GM12878 (cell line): ENCODE data around the gene EIF4ENIF1. TPM values are rescaled to one million over a fixed set of nuclear protein-coding genes. Genes with fewer than 3 reads are reported as not detected.

Experiments used
- ATAC-seq: fragments of 200-7000 bp; cut with Tn5 transposase; 3 replicates; pipeline ENCODE4 v1.9.1; 2020; ENCODE audit warnings: mild to moderate bottlenecking, moderate library complexity
- BruUV-seq: library from RNA; stranded (reverse); fragments of 400-500 nt; replicated peaks from 2 replicates; lab custom pipeline; 2021; lab: Mats Ljungman, UMichigan
- CTCF ChIA-PET: fragments of 300-600 bp; sonication (Branson Sonifier 250); formaldehyde crosslinking; extraction: SDS; loops from one replicate; lab custom pipeline; 2021; ENCODE audit warnings: inconsistent platforms; lab: Yijun Ruan, JAX
- POLR2A ChIA-PET: fragments of 350-600 bp; formaldehyde crosslinking; extraction: SDS; loops from one replicate; lab custom pipeline; 2021; ENCODE audit warnings: inconsistent platforms; lab: Charles Lee
- RAD21 ChIA-PET: fragments of 300-600 bp; sonication (Branson Sonifier 250); formaldehyde crosslinking; loops from one replicate; lab custom pipeline; 2023; ENCODE audit warnings: antibody characterized with exemption; ENCODE audit not compliant: unreplicated experiment; lab: Charles Lee
- SMC1A ChIA-PET: fragments of 300-600 bp; sonication (Branson Sonifier 250); formaldehyde crosslinking; loops from one replicate; lab custom pipeline; 2023; ENCODE audit not compliant: unreplicated experiment, uncharacterized antibody; lab: Charles Lee
- DNase-seq: peaks from one replicate; pipeline ENCODE4 v3.0.0-alpha.2; 2011; ENCODE audit warnings: low read depth, low spot score
- FAIRE-seq: peaks from 3 replicates; lab custom pipeline; 2011; peaks lifted over from hg19 to GRCh38; lab: Jason Lieb, UNC
- H2AFZ ChIP-seq: 2 replicates; pipeline ENCODE4 v1.6.0; 2011; ENCODE audit warnings: low read depth, low read length, control low read depth; ENCODE audit not compliant: control insufficient read depth
- H3K27ac ChIP-seq: 2 replicates; pipeline ENCODE4 v1.5.1; 2011; ENCODE audit warnings: control low read depth; ENCODE audit not compliant: control insufficient read depth, insufficient read depth
- H3K27me3 ChIP-seq, 2 experiments: replicated peaks in 1 of 2; 2 replicates each; pipeline versions ENCODE4 v1.6.0 to v1.6.1; 2011; ENCODE audit warnings: low read length in 1 of 2; ENCODE audit not compliant: control insufficient read depth in 2 of 2, insufficient read depth in 2 of 2
- H3K36me3 ChIP-seq, 2 experiments: 2 replicates each; pipeline ENCODE4 v1.5.1; 2011; ENCODE audit warnings: low read length in 1 of 2; ENCODE audit not compliant: control insufficient read depth in 2 of 2, insufficient read depth in 2 of 2
- H3K4me1 ChIP-seq: 2 replicates; pipeline ENCODE4 v1.6.1; 2011; ENCODE audit warnings: mild to moderate bottlenecking, low read length, moderate library complexity, mixed read lengths; ENCODE audit not compliant: control insufficient read depth, insufficient read depth
- H3K4me2 ChIP-seq: 2 replicates; pipeline ENCODE4 v1.6.0; 2011; ENCODE audit warnings: control low read depth; ENCODE audit not compliant: control insufficient read depth, insufficient read depth
- H3K4me3 ChIP-seq: fragments of 200-600 bp; sonication (generic); 2 replicates; pipeline ENCODE4 v1.5.1; 2016
- H3K79me2 ChIP-seq: 2 replicates; pipeline ENCODE4 v1.6.0; 2011; ENCODE audit warnings: low read length; ENCODE audit not compliant: control insufficient read depth, insufficient read depth
- H3K9ac ChIP-seq: 2 replicates; pipeline ENCODE4 v1.8.0; 2011; ENCODE audit warnings: low read length, control low read depth, mixed read lengths; ENCODE audit not compliant: control insufficient read depth, insufficient read depth
- H3K9me3 ChIP-seq: replicated peaks from 3 replicates; pipeline ENCODE4 v1.5.1; 2011; ENCODE audit warnings: mild to moderate bottlenecking, low read length; ENCODE audit not compliant: control insufficient read depth, insufficient read depth
- H4K20me1 ChIP-seq: 2 replicates; pipeline ENCODE4 v1.6.0; 2011; ENCODE audit not compliant: control insufficient read depth, insufficient read depth
- BMI1 ChIP-seq: fragments of 450-650 bp; IDR thresholded peaks from 2 replicates; pipeline ENCODE4 v1.6.1; 2016; ENCODE audit warnings: mild to moderate bottlenecking, moderate library complexity, borderline replicate concordance
- MTA3 ChIP-seq: IDR thresholded peaks from 2 replicates; pipeline ENCODE4 v1.6.1; 2012; ENCODE audit warnings: low read length, inconsistent platforms, borderline replicate concordance
- NFIC ChIP-seq: IDR thresholded peaks from 2 replicates; pipeline ENCODE4 v1.6.1; 2012; ENCODE audit warnings: low read depth, mild to moderate bottlenecking, inconsistent platforms, low read length, moderate library complexity
- NRF1 ChIP-seq: conservative IDR thresholded peaks from 2 replicates; pipeline ENCODE4 v1.6.1; 2011; ENCODE audit warnings: mild to moderate bottlenecking, low read depth, low read length, improper control_type of control experiment
- RCOR1 ChIP-seq: conservative IDR thresholded peaks from 2 replicates; pipeline ENCODE4 v1.6.1; 2012; ENCODE audit warnings: low read depth, low read length, improper control_type of control experiment
- SPI1 ChIP-seq: IDR thresholded peaks from 2 replicates; pipeline ENCODE4 v1.6.1; 2011; ENCODE audit warnings: low read depth, mild to moderate bottlenecking, low read length, moderate library complexity, borderline replicate concordance; ENCODE audit not compliant: insufficient read depth
- STAT1 ChIP-seq: fragments of 450-650 bp; conservative IDR thresholded peaks from 2 replicates; pipeline ENCODE4 v1.6.1; 2014; ENCODE audit warnings: antibody characterized with exemption, mild to moderate bottlenecking
- WGBS: methylation state at CpG from one replicate; pipeline ENCODE4 v1.1.6; 2016; ENCODE audit warnings: low lambda C conversion rate; ENCODE audit not compliant: insufficient replicate concordance, insufficient coverage; ENCODE audit errors: missing lambda C conversion rate; 5-methylcytosine and 5-hydroxymethylcytosine counted together
- in situ Hi-C: fragments of 300-500 bp; cut with MboI; formaldehyde crosslinking; loops from 9 replicates; pipeline ENCODE4 v1.14.3; 2018; ENCODE audit warnings: mixed read lengths
- intact Hi-C: fragments of 100-400 bp; cut with micrococcal nuclease; formaldehyde crosslinking; loops from one replicate; pipeline ENCODE4 v1.14.2; 2022; ENCODE audit not compliant: unreplicated experiment
- polyA plus RNA-seq, 11 experiments: library from polyadenylated mRNA; depleted of rRNA in 4 of 11; unstranded in 6 of 11; stranded (reverse) in 5 of 11; fragments of >200 nt; fragmentation: Nextera tagmentation in 4 of 11; fragmentation: Illumina TruSeq in 1 of 11; extraction: Ambion mirVana in 4 of 11; extraction: Trizol in 1 of 11; gene quantifications; 1 replicate in 1 of 11; 2 replicates in 10 of 11; pipeline versions ENCODE4 v1.2.1 to v1.2.3, GENCODE V29; 2011 to 2016; ENCODE audit warnings: inconsistent platforms in 2 of 11, missing spikeins in 2 of 11, low read depth in 1 of 11
- total RNA-seq, 4 experiments: library from RNA; depleted of rRNA in 3 of 4; stranded (reverse); fragments of >200 nt in 3 of 4; fragmentation: Illumina TruSeq in 1 of 4; extraction: Trizol in 1 of 4; gene quantifications; 2 replicates each; pipeline versions ENCODE4 v1.2.1 to v1.2.3, GENCODE V29; 2013 to 2021
- TF ChIP-seq, protein P1 (sequence below): IDR thresholded peaks from 2 replicates; pipeline ENCODE4 v1.6.1; 2011; ENCODE audit warnings: borderline replicate concordance, low read depth, mild to moderate bottlenecking, moderate library complexity, mixed read lengths, low read length; ENCODE audit not compliant: insufficient read depth; ENCODE audit errors: extremely low read length
- TF ChIP-seq, protein P2 (sequence below): fragments of 450-650 bp; IDR thresholded peaks from 2 replicates; pipeline ENCODE4 v1.6.1; 2016; ENCODE audit warnings: mild to moderate bottlenecking

The EIF4ENIF1 gene
- total and polyA plus RNA-seq, 10 of the 15 experiments (the other 5 are each of a cell fraction or from before 2014, with no cell fraction given): 4.4 to 43.7 (median 24.4) TPM

DNA sequence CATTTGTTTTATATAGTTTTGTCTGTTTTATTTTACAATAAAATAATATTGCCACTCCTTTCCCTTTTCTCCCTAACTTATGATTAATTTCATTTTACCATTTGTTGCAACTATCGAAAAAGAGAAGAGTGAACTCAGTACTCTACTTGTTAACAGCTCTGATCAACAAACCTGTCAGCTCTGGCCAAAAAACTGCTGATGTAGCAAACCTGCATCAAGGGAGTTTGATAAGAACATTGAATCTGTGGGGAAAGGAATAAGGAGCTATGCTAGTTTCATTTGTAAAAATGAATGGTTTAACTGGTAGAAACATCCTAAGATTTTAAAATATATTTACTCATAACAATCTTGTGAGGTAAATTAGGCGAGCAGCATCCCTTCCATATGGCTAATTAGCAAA lies 42.9 kb downstream of the EIF4ENIF1 start:
- FAIRE-seq (no peak), ATAC-seq (no peak), DNase-seq (no peak)
- no peak overlapping the region for H3K4me2 ChIP-seq
- H3K36me3 ChIP-seq: peaks cover 11 to 42% of the 10 kb centered on the region in 2 experiments
- H3K9ac ChIP-seq: no peak overlapping the region
- no peaks in the 10 kb centered on the region for H3K27me3 ChIP-seq
- H3K4me1 ChIP-seq: peaks cover 6% of the 10 kb centered on the region
- RAD21 ChIA-PET: no interaction called here
- H4K20me1 ChIP-seq: no peaks in the 10 kb centered on the region
- POLR2A ChIA-PET: interaction anchor here (1.5 kb wide), 1 partner anchor 45 kb away, joined by 3 read pairs; no protein-coding TSS in a partner anchor
- SMC1A ChIA-PET: no interaction called here
- H3K4me3 ChIP-seq: no peak overlapping the region
- no TSS peak for BruUV-seq
- CTCF ChIA-PET: interaction anchor here (1.7 to 2.1 kb wide), 2 partner anchors 9 to 187 kb away, joined by 4 read pairs; no protein-coding TSS in a partner anchor
- WGBS: 74% methylated on average over 2 of the region's 2 CpGs
- H2AFZ ChIP-seq: no peak overlapping the region
- no peak overlapping the region for H3K27ac ChIP-seq
- intact Hi-C loops: no loop called here
- in situ Hi-C loops: no loop called here
- no peaks in the 10 kb centered on the region for H3K79me2 ChIP-seq
- no peaks in the 10 kb centered on the region for H3K9me3 ChIP-seq
- TF ChIP-seq NRF1 (no peak), STAT1 (no peak)

DNA sequence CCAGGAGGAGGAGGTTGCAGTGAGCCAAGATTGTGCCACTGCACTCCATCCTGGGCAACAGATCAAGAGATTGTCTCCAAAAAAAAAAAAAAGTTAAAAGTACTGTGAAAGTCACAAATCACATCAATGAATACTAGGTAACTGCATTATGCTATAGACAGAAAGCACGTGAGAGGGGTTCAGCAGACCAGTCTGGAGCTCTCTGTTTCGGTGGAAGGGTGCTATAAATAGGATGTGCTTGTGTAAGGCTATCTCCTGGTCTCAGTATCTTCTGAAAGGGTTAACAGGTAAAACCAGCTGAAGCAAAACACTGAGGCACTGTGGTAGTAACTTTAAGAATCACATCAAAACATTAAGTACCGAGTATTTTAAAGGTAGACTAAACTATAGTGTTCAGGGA lies 43.4 kb downstream of the EIF4ENIF1 start:
- Histone ChIP-seq H2AFZ (no peak overlapping the region), H3K4me3 (no peak overlapping the region), H3K9ac (no peak overlapping the region), H3K27ac (no peak overlapping the region), H3K4me1 (peaks cover 6% of the 10 kb centered on the region), H3K9me3 (no peaks in the 10 kb centered on the region), H4K20me1 (no peaks in the 10 kb centered on the region), H3K4me2 (no peak overlapping the region; the same call in 1 of the 2 replicates), H3K79me2 (no peaks in the 10 kb centered on the region), H3K27me3 (no peaks in the 10 kb centered on the region), H3K36me3 (peaks cover 14 to 42% of the 10 kb centered on the region in 2 experiments)
- FAIRE-seq (no peak), ATAC-seq (no peak), DNase-seq (no peak)
- POLR2A ChIA-PET: interaction anchor here (0.6 kb wide), 1 partner anchor 224 kb away, joined by 5 read pairs; no protein-coding TSS in a partner anchor
- no TSS peak for BruUV-seq
- RAD21 ChIA-PET: no interaction called here
- in situ Hi-C loops (no loop called here), intact Hi-C loops (no loop called here)
- CTCF ChIA-PET: interaction anchor here (1.7 kb wide), 1 partner anchor 188 kb away, joined by 4 read pairs; no protein-coding TSS in a partner anchor
- 30% methylated on average over 3 of the region's 3 CpGs for WGBS
- SMC1A ChIA-PET: interaction anchor here (0.6 kb wide), 1 partner anchor 144 kb away, joined by 3 read pairs; no protein-coding TSS in a partner anchor
- no peak for TF ChIP-seq RCOR1
- no peak for TF ChIP-seq SPI1
- no peak for TF ChIP-seq MTA3
- no peak for TF ChIP-seq BMI1
- TF ChIP-seq, protein P1, sequence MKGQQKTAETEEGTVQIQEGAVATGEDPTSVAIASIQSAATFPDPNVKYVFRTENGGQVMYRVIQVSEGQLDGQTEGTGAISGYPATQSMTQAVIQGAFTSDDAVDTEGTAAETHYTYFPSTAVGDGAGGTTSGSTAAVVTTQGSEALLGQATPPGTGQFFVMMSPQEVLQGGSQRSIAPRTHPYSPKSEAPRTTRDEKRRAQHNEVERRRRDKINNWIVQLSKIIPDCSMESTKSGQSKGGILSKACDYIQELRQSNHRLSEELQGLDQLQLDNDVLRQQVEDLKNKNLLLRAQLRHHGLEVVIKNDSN: no peak
- TF ChIP-seq NFIC: no peak
- TF ChIP-seq, protein P2, sequence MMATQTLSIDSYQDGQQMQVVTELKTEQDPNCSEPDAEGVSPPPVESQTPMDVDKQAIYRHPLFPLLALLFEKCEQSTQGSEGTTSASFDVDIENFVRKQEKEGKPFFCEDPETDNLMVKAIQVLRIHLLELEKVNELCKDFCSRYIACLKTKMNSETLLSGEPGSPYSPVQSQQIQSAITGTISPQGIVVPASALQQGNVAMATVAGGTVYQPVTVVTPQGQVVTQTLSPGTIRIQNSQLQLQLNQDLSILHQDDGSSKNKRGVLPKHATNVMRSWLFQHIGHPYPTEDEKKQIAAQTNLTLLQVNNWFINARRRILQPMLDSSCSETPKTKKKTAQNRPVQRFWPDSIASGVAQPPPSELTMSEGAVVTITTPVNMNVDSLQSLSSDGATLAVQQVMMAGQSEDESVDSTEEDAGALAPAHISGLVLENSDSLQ: no peak
